ENCODE data around the gene NTPCR.

The NTPCR gene

GRCh38 chr1:233010146-233010545 is 59.7 kb downstream of the NTPCR start:
- no peak for DNase-seq (ENCODE audit: low spot score)

GRCh38 chr1:233012021-233012420 is 61.6 kb downstream of the NTPCR start:
- DNase-seq (ENCODE audit: low spot score): no peak

DNA sequence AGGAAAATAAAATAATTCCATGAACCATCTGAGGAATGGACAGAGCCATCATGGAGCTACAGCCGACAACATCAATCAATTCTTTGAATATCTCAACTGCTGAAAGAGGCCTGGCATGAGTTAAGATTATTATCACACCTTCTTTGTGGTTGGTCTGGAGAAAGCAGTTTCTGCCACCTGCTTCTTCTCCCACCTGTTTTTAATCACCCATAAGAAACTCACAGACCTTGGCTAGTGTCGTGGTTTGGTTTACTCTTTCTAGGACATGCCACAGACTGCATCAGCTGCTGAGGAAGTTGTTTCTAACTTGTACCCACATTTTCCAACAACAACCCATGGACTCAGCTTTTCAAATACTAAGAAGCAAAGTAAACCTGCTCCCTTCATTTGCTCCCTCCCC is 65.6 kb downstream of the NTPCR start:
- DNase-seq (ENCODE audit: low spot score): no peak

DNA sequence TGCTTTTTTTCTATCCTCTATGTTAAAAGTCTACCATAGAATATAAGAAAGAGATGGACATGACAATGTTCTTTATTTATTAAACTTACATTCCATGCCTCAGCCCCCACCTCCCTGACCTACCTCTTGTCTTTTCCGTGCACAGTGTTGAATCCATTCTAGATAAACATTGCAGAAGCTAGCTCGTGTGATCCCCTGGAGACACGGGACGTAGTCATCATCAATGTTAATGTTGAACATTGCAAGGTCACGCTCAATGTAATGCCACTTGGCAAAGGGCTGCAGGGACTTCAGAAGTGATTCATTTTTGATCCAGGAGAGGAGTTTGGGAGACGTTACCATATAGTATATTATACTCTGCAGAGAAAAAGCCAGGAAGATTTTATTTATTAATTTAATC is 66.4 kb downstream of the NTPCR start:
- no peak for DNase-seq (ENCODE audit: low spot score)

- no peak for DNase-seq (ENCODE audit: low spot score)
Measured at GRCh38 chr1:233019083-233019482, 68.7 kb downstream of the NTPCR start.

GRCh38 chr1:233019778-233020325 is 69.4 kb downstream of the NTPCR start:
- DNase-seq (ENCODE audit: low spot score): no peak

GRCh38 chr1:233020426-233020825 is 70.0 kb downstream of the NTPCR start:
- no peak for DNase-seq (ENCODE audit: low spot score)

DNA sequence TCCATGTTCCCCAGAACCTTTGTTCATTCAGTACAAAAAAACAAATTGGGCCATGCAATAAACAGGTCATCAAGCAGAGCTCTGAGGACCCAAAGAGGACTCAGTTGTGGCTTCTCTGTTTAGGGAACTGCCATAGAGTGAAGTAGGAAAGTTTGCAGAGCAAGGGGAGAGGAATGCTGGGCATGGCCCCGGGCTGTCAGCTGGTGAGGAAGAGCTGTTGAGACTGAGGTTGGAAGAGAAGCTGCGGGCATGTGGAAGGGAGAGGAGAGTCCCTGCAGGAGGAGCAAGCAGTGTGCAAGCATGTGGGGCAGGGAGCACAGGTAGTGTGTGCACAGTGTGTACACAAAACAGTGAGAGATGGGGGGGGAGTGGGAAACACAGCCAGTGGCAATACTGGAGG is 71.8 kb downstream of the NTPCR start:
- no peak for DNase-seq (ENCODE audit: low spot score)

DNA sequence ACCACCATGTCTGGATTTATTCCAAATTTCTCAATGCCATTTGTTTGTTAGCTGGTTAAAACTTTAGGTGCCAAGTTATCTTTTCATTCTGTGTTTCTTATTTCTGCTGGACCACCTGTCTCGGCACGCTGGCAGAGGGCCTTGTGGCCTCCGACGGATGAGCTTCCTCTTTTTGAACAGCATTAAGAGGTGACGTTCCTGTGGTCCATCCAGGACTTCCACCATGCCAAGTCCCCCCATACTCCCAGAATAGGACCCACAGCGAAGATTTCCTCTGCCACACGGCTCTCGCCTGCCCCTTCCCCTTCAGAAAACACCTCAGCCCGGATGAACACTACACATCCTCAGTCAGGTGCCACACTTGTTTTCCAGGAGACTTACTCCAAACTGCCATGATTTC is 73.8 kb downstream of the NTPCR start:
- no peak for DNase-seq (ENCODE audit: low spot score)

DNA sequence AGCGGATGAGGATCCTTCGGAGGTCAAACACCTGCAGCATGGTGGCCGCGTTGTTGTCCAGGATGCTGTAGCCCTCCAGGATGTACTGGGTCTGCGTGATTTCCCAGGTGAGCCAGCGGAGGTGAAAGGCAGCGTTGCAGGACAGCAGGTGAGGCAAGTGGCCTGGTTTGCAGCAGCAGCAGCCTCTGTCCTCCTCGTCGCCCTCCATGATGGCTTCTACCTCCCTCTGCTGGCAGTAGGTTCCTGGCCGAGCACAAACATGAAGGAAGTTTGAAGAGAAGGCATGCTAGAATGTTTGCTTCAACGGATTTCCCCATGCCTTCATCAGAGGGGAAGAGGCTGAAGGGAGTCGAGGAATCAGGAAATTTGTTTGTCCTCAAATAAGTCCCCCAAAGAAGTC is 74.7 kb downstream of the NTPCR start:
- DNase-seq (ENCODE audit: low spot score): peak; percentile 51

DNA sequence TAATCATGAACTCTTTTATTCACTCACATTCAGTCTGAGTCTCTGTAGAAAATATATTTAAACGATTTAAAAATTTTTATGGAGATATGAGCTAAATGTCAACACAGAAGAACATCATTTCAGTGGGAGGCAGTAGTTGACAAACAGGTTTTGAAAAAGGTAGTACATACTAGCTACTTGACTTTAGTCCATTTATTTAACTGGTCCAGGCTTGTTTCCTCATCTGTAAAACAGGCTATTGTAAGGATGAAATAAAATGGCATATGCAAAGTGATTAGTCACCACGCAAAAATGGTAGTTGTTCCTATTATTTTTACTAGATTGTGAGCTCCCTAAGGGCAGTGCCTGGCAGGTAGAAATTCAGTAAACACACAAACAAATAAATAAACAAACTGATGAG is 75.2 kb downstream of the NTPCR start:
- DNase-seq (ENCODE audit: low spot score): peak; percentile 54

- no peak for DNase-seq (ENCODE audit: low spot score)
Measured at GRCh38 chr1:233027046-233027445, 76.6 kb downstream of the NTPCR start.

DNA sequence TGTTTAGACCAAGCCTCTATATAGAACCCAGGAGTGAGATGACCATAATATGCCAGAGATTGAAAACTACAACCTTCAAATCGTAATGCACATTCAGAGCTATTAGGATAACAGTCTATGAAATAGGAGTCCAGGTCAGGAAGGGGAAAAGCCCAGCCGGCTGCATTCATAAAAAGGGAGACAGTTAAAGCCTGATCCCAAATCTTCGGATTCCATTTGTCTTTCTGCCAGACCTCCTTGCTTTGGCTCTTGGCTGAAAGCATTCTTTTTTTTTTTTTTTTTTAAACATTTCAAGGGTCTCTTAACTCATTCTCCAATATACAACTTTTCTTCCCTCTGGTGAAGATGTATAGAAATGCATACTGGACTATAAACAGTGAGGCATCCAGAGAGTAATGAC is 81.1 kb downstream of the NTPCR start:
- DNase-seq (ENCODE audit: low spot score): no peak

DNA sequence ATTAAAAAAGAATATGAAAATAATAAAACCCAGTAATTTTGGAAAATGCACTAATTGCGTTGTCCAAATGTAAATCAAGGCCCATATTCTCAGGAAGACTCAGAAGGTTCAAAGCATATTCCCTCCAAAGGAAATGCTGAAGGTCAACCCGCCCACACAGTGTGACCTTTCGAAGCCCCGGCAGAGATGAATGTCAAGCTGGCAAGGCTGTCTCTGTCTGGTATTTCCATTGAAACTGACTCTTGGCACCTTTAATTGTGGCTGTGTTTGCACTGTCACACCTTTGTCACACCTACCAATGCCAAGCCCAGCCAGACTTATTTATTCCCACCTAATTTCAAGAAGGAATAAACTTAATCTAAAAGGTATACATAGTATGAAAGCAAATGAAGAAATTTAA is 82.5 kb downstream of the NTPCR start:
- DNase-seq (ENCODE audit: low spot score): no peak

- DNase-seq (ENCODE audit: low spot score): peak; percentile 36
Measured at GRCh38 chr1:233033361-233033760, 83.0 kb downstream of the NTPCR start.

Measured in COLO829 (cell line).